CD4-positive, alpha-beta T cell (primary cell): ENCODE data around the gene TDRKH. TPM values are rescaled to one million over a fixed set of nuclear protein-coding genes. Genes with fewer than 3 reads are reported as not detected.
A peak's percentile ranks its signal among the peaks of the same experiment; 100 is the strongest.

ENCODE experiments used
- ATAC-seq: fragments of 200-7000 bp; cut with Tn5 transposase; one replicate; pipeline ENCODE4 v1.10.0; 2022; ENCODE audit warnings: mild to moderate bottlenecking; ENCODE audit not compliant: poor library complexity
- CTCF ChIA-PET: fragments of 350-600 bp; sonication (Branson Sonifier 250); formaldehyde crosslinking; loops from one replicate; lab custom pipeline; 2021; ENCODE audit warnings: antibody characterized with exemption, inconsistent platforms; lab: Charles Lee
- POLR2A ChIA-PET: fragments of 350-600 bp; sonication (Branson Sonifier 250); formaldehyde crosslinking; loops from one replicate; lab custom pipeline; 2021; ENCODE audit warnings: antibody characterized with exemption, inconsistent platforms; lab: Charles Lee
- DNase-seq, 14 experiments: peaks; one replicate each; pipeline ENCODE4 v3.0.0-alpha.2; 2013 to 2020; ENCODE audit warnings: mixed read lengths in 2 of 14
- H3K27ac ChIP-seq, 2 donors: one replicate each; pipeline versions ENCODE4 v1.5.1 to v1.7.0; 2013; ENCODE audit warnings: low read length in 2 of 2, low read depth in 1 of 2, mild to moderate bottlenecking in 1 of 2
- H3K27me3 ChIP-seq, 2 experiments: 1 replicate in 1 of 2; 2 replicates in 1 of 2; pipeline versions ENCODE4 v1.6.1 to v1.7.0; 2013; ENCODE audit warnings: low read length in 2 of 2, control low read depth in 1 of 2, mild to moderate bottlenecking in 1 of 2, moderate library complexity in 1 of 2; ENCODE audit not compliant: insufficient read depth in 2 of 2, control insufficient read depth in 1 of 2
- H3K36me3 ChIP-seq: one replicate; pipeline ENCODE4 v1.6.1; 2013; ENCODE audit warnings: low read length, control low read depth; ENCODE audit not compliant: insufficient read depth
- H3K4me1 ChIP-seq: one replicate; pipeline ENCODE4 v1.6.1; 2013; ENCODE audit warnings: low read length, control low read depth; ENCODE audit not compliant: insufficient read depth
- H3K4me3 ChIP-seq: one replicate; pipeline ENCODE4 v1.5.1; 2013; ENCODE audit warnings: mild to moderate bottlenecking, low read length, moderate library complexity
- H3K9me3 ChIP-seq, 2 experiments: 1 replicate in 1 of 2; 2 replicates in 1 of 2; pipeline versions ENCODE4 v1.6.1 to v1.7.0; 2013; ENCODE audit warnings: low read length in 2 of 2, mild to moderate bottlenecking in 2 of 2, control low read depth in 1 of 2, moderate library complexity in 1 of 2; ENCODE audit not compliant: control insufficient read depth in 1 of 2, insufficient read depth in 1 of 2
- H3K27ac Mint-ChIP-seq: one replicate; pipeline ENCODE4 v1.8.0; 2020; ENCODE audit warnings: mixed read lengths
- H3K27me3 Mint-ChIP-seq: one replicate; pipeline ENCODE4 v1.8.0; 2021; ENCODE audit warnings: mixed read lengths
- H3K36me3 Mint-ChIP-seq: one replicate; pipeline ENCODE4 v1.8.0; 2021; ENCODE audit warnings: low read depth, mixed read lengths
- H3K4me1 Mint-ChIP-seq: one replicate; pipeline ENCODE4 v1.8.0; 2021; ENCODE audit warnings: low read depth, mixed read lengths
- H3K4me3 Mint-ChIP-seq: one replicate; pipeline ENCODE4 v1.8.0; 2020; ENCODE audit warnings: mild to moderate bottlenecking, mixed read lengths
- H3K9me3 Mint-ChIP-seq: one replicate; pipeline ENCODE4 v1.8.0; 2020; ENCODE audit warnings: mixed read lengths
- intact Hi-C, 2 experiments: fragments of 100-400 bp; cut with DNase I in 1 of 2; cut with micrococcal nuclease in 1 of 2; formaldehyde crosslinking; loops; one replicate each; pipeline versions ENCODE4 v1.15.1 to v1.9.0; 2023 to 2025; cut with DNase I, micrococcal nuclease
- total RNA-seq, 174 experiments: library from RNA in 2 of 174; stranded (reverse) in 2 of 174; gene quantifications; one replicate each; pipeline ENCODE4 v1.2.3 and lab custom pipeline; 2021 to 2026
- TF ChIP-seq, protein P1 (sequence below): fragments of 200-600 bp; IDR thresholded peaks from one replicate; pipeline ENCODE4 v1.8.0; 2022; ENCODE audit warnings: antibody characterized with exemption, mild to moderate bottlenecking

TDRKH gene
- total RNA-seq, 2 experiments from 2014 or later, result 6.1 to 6.4 TPM

DNA sequence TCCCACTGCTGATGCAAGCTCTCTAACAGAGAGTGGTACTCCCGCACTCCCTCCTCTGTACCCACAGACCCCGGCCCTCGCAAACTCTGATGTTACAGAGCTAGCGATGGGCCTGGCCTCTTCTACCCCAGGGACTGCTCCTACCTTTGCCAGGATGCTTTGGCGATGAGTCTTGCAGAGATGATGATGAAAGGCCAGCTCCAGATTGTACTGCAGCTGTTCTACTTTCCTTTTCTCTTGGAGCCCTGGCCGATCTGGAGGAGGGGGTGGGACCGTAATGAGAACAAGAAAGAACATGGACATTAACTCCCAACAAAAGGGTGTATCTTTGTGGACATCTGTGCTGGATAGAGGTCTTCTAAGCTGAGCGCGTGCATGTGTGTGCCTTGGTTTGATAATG lies 20.9 kb upstream of the TDRKH start:
- H3K4me1 Mint-ChIP-seq, result peaks cover 31% of the 10 kb centered on the region
- intact Hi-C loops, result no loop called here
- POLR2A ChIA-PET, result interaction anchor here (0.6 kb wide), 1 partner anchor 364 kb away, joined by 3 read pairs; no protein-coding TSS in a partner anchor

GRCh38 chr1:151809985-151810556 lies 19.8 kb upstream of the TDRKH start:
- ATAC-seq (no peak), DNase-seq (no peak)
- no peak overlapping the region for H3K4me3 ChIP-seq
- CTCF ChIA-PET, result no interaction called here
- Mint-ChIP-seq H3K9me3 (no peaks in the 10 kb centered on the region), H3K27ac (no peak overlapping the region), H3K36me3 (no peaks in the 10 kb centered on the region), H3K27me3 (no peaks in the 10 kb centered on the region), H3K4me1 (peaks cover 20% of the 10 kb centered on the region), H3K4me3 (no peak overlapping the region)
- H3K4me1 ChIP-seq, result peaks cover 30% of the 10 kb centered on the region
- TF ChIP-seq, protein P1, sequence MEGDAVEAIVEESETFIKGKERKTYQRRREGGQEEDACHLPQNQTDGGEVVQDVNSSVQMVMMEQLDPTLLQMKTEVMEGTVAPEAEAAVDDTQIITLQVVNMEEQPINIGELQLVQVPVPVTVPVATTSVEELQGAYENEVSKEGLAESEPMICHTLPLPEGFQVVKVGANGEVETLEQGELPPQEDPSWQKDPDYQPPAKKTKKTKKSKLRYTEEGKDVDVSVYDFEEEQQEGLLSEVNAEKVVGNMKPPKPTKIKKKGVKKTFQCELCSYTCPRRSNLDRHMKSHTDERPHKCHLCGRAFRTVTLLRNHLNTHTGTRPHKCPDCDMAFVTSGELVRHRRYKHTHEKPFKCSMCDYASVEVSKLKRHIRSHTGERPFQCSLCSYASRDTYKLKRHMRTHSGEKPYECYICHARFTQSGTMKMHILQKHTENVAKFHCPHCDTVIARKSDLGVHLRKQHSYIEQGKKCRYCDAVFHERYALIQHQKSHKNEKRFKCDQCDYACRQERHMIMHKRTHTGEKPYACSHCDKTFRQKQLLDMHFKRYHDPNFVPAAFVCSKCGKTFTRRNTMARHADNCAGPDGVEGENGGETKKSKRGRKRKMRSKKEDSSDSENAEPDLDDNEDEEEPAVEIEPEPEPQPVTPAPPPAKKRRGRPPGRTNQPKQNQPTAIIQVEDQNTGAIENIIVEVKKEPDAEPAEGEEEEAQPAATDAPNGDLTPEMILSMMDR, result no peak
- POLR2A ChIA-PET, result no interaction called here
- H3K9me3 ChIP-seq, result no peaks in the 10 kb centered on the region
- H3K27me3 ChIP-seq, result no peaks in the 10 kb centered on the region
- no peak overlapping the region for H3K27ac ChIP-seq
- intact Hi-C loops, result no loop called here
- H3K36me3 ChIP-seq, result peaks cover 18% of the 10 kb centered on the region

More for the DNA sequence above, 20.9 kb upstream of the TDRKH start:
- no peak overlapping the region for H3K4me3 Mint-ChIP-seq
- Histone ChIP-seq H3K27me3 (no peaks in the 10 kb centered on the region), H3K4me3 (no peak overlapping the region), H3K9me3 (no peaks in the 10 kb centered on the region), H3K36me3 (peaks cover 18% of the 10 kb centered on the region), H3K4me1 (peaks cover 41% of the 10 kb centered on the region), H3K27ac (no peak overlapping the region)
- H3K27ac Mint-ChIP-seq, result peak overlapping the region; percentile 14
- ATAC-seq (no peak), DNase-seq (no peak)
- H3K9me3 Mint-ChIP-seq, result no peaks in the 10 kb centered on the region
- TF ChIP-seq, protein P1, result no peak
- no peaks in the 10 kb centered on the region for H3K27me3 Mint-ChIP-seq
- H3K36me3 Mint-ChIP-seq, result no peaks in the 10 kb centered on the region
- CTCF ChIA-PET, result interaction anchor here (1.2 kb wide), 1 partner anchor 217 kb away, joined by 3 read pairs; no protein-coding TSS in a partner anchor

DNA sequence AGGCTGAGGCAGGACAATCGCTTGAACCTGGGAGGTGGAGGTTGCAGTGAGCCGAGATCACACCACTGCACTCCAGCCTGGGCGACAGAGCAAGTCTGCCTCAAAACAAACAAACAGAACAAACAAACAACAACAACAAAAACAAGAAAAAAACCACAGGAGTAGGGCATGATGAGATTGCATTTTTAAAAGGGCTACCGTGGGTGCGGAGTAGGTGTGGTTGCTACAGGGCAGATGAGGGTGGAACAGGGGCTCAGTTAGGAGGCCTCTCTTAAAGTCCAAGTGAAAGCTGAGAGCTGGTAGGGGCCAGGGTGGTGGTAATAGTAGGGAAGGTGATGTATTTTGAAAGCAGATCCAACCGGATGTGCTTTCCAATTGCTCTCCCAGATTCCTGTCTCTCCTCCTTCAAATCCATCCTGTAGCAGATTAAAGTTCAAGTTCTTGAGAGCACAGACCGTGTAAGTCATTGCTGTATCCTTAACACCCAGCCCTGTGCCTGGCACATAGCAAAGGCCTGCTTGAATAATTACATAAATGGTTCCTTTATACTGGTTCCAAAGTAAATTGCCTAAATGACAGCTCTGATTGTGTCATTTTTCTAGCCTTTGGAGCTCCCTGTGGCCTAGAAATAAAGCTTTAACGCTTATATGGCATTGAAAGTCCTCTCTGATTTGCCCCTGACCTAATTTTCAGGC lies 19.1 kb upstream of the TDRKH start:
- DNase-seq (no peak), ATAC-seq (no peak)
- Histone ChIP-seq H3K36me3 (peaks cover 12% of the 10 kb centered on the region), H3K27ac (no peak overlapping the region), H3K9me3 (no peaks in the 10 kb centered on the region), H3K4me3 (no peak overlapping the region), H3K27me3 (no peaks in the 10 kb centered on the region), H3K4me1 (peaks cover 23% of the 10 kb centered on the region)
- peaks cover 13% of the 10 kb centered on the region for H3K4me1 Mint-ChIP-seq
- H3K4me3 Mint-ChIP-seq, result no peak overlapping the region
- H3K36me3 Mint-ChIP-seq, result no peaks in the 10 kb centered on the region
- TF ChIP-seq, protein P1, result no peak
- intact Hi-C loops, result no loop called here
- ChIA-PET CTCF (no interaction called here), POLR2A (no interaction called here)
- H3K27ac Mint-ChIP-seq, result no peak overlapping the region
- H3K27me3 Mint-ChIP-seq, result no peaks in the 10 kb centered on the region
- no peaks in the 10 kb centered on the region for H3K9me3 Mint-ChIP-seq
